HepG2 (cell line): Measurements from ENCODE around the gene TUBA8. TPM values are rescaled to one million over a fixed set of nuclear protein-coding genes. Genes with fewer than 3 reads are reported as not detected.

ENCODE experiments used
- ATAC-seq: fragments of 200-7000 bp; cut with Tn5 transposase; 3 replicates; pipeline ENCODE4 v1.9.1; 2020; ENCODE audit warnings: mild to moderate bottlenecking, moderate library complexity
- BruUV-seq: library from RNA; stranded (reverse); fragments of 400-500 nt; replicated peaks from 2 replicates; lab custom pipeline; 2021; lab: Mats Ljungman, UMichigan
- CTCF ChIA-PET: fragments of 300-600 bp; formaldehyde crosslinking; extraction: SDS; loops from one replicate; lab custom pipeline; 2021; ENCODE audit warnings: low total read pairs, inconsistent platforms, low intra/inter-chr PET ratio; lab: Yijun Ruan, JAX
- POLR2A ChIA-PET: fragments of 350-600 bp; sonication (Branson Sonifier 250); formaldehyde crosslinking; loops from one replicate; lab custom pipeline; 2020; ENCODE audit warnings: antibody characterized with exemption, inconsistent platforms; lab: Yijun Ruan, JAX
- DNase-seq: peaks from one replicate; pipeline ENCODE4 v3.0.0-alpha.2; 2015; ENCODE audit warnings: low spot score
- FAIRE-seq: peaks from 3 replicates; lab custom pipeline; 2011; peaks lifted over from hg19 to GRCh38; lab: Jason Lieb, UNC
- H2AFZ ChIP-seq: one replicate; pipeline ENCODE4 v1.6.1; 2011; ENCODE audit warnings: low read length, inconsistent platforms
- H3K27ac ChIP-seq: fragments of 300-600 bp; 3 replicates; pipeline ENCODE4 v1.8.0; 2011; ENCODE audit warnings: mixed run types, mild to moderate bottlenecking, mixed read lengths, low read length, inconsistent platforms; ENCODE audit not compliant: insufficient read depth; ENCODE audit errors: extremely low read length
- H3K27me3 ChIP-seq, 2 experiments: fragments of 200-600 bp in 1 of 2; 2 replicates in 1 of 2; 3 replicates in 1 of 2; pipeline versions ENCODE4 v1.6.0 to v1.8.0; 2011; ENCODE audit warnings: low read length in 2 of 2, mild to moderate bottlenecking in 2 of 2, moderate library complexity in 2 of 2, inconsistent platforms in 1 of 2; ENCODE audit not compliant: insufficient read depth in 2 of 2, control insufficient read depth in 1 of 2
- H3K36me3 ChIP-seq, 2 experiments: fragments of 200-600 bp in 1 of 2; replicated peaks in 1 of 2; 2 replicates in 1 of 2; 3 replicates in 1 of 2; pipeline versions ENCODE4 v1.5.1 to v1.8.0; 2011; ENCODE audit warnings: low read length in 2 of 2, inconsistent platforms in 1 of 2; ENCODE audit not compliant: insufficient read depth in 2 of 2, control insufficient read depth in 1 of 2
- H3K4me1 ChIP-seq: 2 replicates; pipeline ENCODE4 v1.5.1; 2012; ENCODE audit warnings: low read length, inconsistent platforms; ENCODE audit not compliant: insufficient read depth
- H3K4me2 ChIP-seq: 2 replicates; pipeline ENCODE4 v1.6.0; 2011; ENCODE audit warnings: low read depth, low read length, inconsistent platforms
- H3K4me3 ChIP-seq, 3 experiments: fragments of 200-600 bp in 1 of 3; sonication (generic), shearing (Covaris generic) in 1 of 3; replicated peaks in 1 of 3; 2 replicates each; pipeline ENCODE4 v1.5.1; 2011 to 2016; ENCODE audit warnings: low read length in 3 of 3, inconsistent platforms in 2 of 3, low read depth in 2 of 3, mild to moderate bottlenecking in 2 of 3, control low read depth in 1 of 3, mixed read lengths in 1 of 3; ENCODE audit not compliant: insufficient read depth in 1 of 3
- H3K79me2 ChIP-seq: one replicate; pipeline ENCODE4 v1.6.1; 2011; ENCODE audit warnings: low read length, inconsistent platforms; ENCODE audit not compliant: insufficient read depth
- H3K9ac ChIP-seq: 2 replicates; pipeline ENCODE4 v1.6.0; 2011; ENCODE audit warnings: mild to moderate bottlenecking, low read depth, low read length, inconsistent platforms; ENCODE audit not compliant: insufficient read depth
- H3K9me3 ChIP-seq: 2 replicates; pipeline ENCODE4 v1.5.1; 2012; ENCODE audit warnings: mild to moderate bottlenecking, low read length
- H4K20me1 ChIP-seq: 2 replicates; pipeline ENCODE4 v1.6.0; 2011; ENCODE audit warnings: inconsistent platforms, mild to moderate bottlenecking, low read length, moderate library complexity; ENCODE audit not compliant: insufficient read depth
- CBFB ChIP-seq: sonication (generic); formaldehyde crosslinking; IDR thresholded peaks from 2 replicates; pipeline ENCODE4 v1.4.0; 2020; ENCODE audit warnings: missing genetic modification reagents
- HNF4A ChIP-seq: sonication (generic); formaldehyde crosslinking; IDR thresholded peaks from 2 replicates; pipeline ENCODE4 v1.4.0; 2020; ENCODE audit warnings: missing genetic modification reagents
- SALL2 ChIP-seq: sonication (generic); formaldehyde crosslinking; IDR thresholded peaks from 2 replicates; pipeline ENCODE4 v1.8.1; 2023; ENCODE audit warnings: mild to moderate bottlenecking, missing genetic modification reagents, inconsistent platforms
- ZNF513 ChIP-seq: sonication (generic); formaldehyde crosslinking; conservative IDR thresholded peaks from 2 replicates; pipeline ENCODE4 v1.5.0; 2020; ENCODE audit warnings: missing genetic modification reagents
- WGBS: methylation state at CpG from one replicate; pipeline ENCODE4 v1.1.6; 2017; ENCODE audit warnings: low lambda C conversion rate; 5-methylcytosine and 5-hydroxymethylcytosine counted together
- in situ Hi-C: cut with HindIII; loops from 2 replicates; pipeline ENCODE4 v1.10.0; 2017; ENCODE audit warnings: low pct_unique_long_range_greater_than_20kb; ENCODE audit not compliant: extremely low pct_ligation_motif_present
- intact Hi-C: fragments of 100-400 bp; cut with micrococcal nuclease; formaldehyde crosslinking; loops from one replicate; pipeline ENCODE4 v1.10.0; 2022; ENCODE audit not compliant: unreplicated experiment
- polyA plus RNA-seq, 8 experiments: library from polyadenylated mRNA; depleted of rRNA in 3 of 8; stranded (reverse) in 7 of 8; unstranded in 1 of 8; fragments of >200 nt; fragmentation: Illumina TruSeq in 4 of 8; extraction: Trizol in 4 of 8; gene quantifications; 2 replicates each; pipeline versions ENCODE4 v1.2.1 to v1.2.3, GENCODE V29; 2011 to 2016; ENCODE audit warnings: low read depth in 4 of 8, missing spikeins in 1 of 8, mixed read lengths in 1 of 8; ENCODE audit not compliant: insufficient read depth in 1 of 8
- total RNA-seq, 5 experiments: library from RNA; depleted of rRNA; stranded (reverse); fragments of >200 nt; fragmentation: Illumina TruSeq; extraction: Trizol; gene quantifications; 2 replicates each; pipeline ENCODE4 v1.2.3, GENCODE V29; 2016; ENCODE audit warnings: low read depth in 1 of 5
- TF ChIP-seq, protein P1 (sequence below): sonication (generic); formaldehyde crosslinking; IDR thresholded peaks from 2 replicates; pipeline ENCODE4 v1.5.0; 2020; ENCODE audit warnings: mild to moderate bottlenecking, missing genetic modification reagents, borderline replicate concordance

Gene TUBA8
- total and polyA plus RNA-seq, 2 of the 13 experiments (the other 11 are each of a cell fraction or from before 2014, with no cell fraction given), result 0.35 to 0.69 TPM

DNA sequence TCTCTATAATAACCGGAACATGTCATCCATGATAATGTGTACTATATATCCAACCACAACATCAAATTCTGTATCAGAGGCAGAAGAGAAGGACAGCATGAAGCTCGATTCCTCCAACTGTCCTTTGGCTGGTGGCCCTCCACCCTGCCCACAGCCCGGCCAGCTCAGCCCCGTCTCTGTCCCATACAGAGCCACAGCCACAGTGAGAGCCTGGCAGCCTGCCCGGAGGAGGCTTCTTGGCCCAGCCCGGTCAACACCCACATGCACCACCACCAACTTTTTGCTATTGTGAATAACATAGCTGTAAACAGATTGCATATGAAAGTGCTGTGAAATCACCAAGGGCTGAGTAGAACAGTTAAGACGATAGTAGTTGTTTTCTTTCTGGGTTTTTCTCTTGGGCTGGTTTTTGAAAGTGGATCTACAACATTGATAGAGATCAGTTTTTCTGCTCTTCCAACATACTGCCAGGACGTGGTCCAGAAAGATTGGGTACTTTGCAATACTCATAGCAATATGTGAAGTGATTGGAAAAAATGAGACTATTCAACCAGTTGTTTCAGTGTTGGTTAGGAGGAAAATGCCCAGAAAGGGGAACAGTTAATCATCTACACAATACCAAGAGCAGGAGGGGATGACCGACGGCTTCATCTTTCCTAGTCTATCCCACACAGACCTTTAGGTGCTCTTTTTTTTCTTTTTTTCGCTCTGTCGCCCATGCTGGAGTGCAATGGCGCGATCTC is 6.9 kb upstream of the TUBA8 start:
- ATAC-seq (no peak), DNase-seq (no peak), FAIRE-seq (no peak)
- no peak overlapping the region for H3K9ac ChIP-seq
- H2AFZ ChIP-seq, result no peak overlapping the region
- no peaks in the 10 kb centered on the region; a peak in 1 of 5 replicates for H3K27me3 ChIP-seq
- in situ Hi-C loops (no loop called here), intact Hi-C loops (no loop called here)
- WGBS, result 91% methylated on average over 14 of the region's 14 CpGs
- no TSS peak for BruUV-seq
- H3K4me3 ChIP-seq, result no peak overlapping the region
- POLR2A ChIA-PET, result no interaction called here
- H3K4me2 ChIP-seq, result no peak overlapping the region
- no peak overlapping the region for H3K27ac ChIP-seq
- no peak for TF ChIP-seq CBFB
- no peak for TF ChIP-seq HNF4A (CRISPR knock-in tag)
- TF ChIP-seq, protein P1, sequence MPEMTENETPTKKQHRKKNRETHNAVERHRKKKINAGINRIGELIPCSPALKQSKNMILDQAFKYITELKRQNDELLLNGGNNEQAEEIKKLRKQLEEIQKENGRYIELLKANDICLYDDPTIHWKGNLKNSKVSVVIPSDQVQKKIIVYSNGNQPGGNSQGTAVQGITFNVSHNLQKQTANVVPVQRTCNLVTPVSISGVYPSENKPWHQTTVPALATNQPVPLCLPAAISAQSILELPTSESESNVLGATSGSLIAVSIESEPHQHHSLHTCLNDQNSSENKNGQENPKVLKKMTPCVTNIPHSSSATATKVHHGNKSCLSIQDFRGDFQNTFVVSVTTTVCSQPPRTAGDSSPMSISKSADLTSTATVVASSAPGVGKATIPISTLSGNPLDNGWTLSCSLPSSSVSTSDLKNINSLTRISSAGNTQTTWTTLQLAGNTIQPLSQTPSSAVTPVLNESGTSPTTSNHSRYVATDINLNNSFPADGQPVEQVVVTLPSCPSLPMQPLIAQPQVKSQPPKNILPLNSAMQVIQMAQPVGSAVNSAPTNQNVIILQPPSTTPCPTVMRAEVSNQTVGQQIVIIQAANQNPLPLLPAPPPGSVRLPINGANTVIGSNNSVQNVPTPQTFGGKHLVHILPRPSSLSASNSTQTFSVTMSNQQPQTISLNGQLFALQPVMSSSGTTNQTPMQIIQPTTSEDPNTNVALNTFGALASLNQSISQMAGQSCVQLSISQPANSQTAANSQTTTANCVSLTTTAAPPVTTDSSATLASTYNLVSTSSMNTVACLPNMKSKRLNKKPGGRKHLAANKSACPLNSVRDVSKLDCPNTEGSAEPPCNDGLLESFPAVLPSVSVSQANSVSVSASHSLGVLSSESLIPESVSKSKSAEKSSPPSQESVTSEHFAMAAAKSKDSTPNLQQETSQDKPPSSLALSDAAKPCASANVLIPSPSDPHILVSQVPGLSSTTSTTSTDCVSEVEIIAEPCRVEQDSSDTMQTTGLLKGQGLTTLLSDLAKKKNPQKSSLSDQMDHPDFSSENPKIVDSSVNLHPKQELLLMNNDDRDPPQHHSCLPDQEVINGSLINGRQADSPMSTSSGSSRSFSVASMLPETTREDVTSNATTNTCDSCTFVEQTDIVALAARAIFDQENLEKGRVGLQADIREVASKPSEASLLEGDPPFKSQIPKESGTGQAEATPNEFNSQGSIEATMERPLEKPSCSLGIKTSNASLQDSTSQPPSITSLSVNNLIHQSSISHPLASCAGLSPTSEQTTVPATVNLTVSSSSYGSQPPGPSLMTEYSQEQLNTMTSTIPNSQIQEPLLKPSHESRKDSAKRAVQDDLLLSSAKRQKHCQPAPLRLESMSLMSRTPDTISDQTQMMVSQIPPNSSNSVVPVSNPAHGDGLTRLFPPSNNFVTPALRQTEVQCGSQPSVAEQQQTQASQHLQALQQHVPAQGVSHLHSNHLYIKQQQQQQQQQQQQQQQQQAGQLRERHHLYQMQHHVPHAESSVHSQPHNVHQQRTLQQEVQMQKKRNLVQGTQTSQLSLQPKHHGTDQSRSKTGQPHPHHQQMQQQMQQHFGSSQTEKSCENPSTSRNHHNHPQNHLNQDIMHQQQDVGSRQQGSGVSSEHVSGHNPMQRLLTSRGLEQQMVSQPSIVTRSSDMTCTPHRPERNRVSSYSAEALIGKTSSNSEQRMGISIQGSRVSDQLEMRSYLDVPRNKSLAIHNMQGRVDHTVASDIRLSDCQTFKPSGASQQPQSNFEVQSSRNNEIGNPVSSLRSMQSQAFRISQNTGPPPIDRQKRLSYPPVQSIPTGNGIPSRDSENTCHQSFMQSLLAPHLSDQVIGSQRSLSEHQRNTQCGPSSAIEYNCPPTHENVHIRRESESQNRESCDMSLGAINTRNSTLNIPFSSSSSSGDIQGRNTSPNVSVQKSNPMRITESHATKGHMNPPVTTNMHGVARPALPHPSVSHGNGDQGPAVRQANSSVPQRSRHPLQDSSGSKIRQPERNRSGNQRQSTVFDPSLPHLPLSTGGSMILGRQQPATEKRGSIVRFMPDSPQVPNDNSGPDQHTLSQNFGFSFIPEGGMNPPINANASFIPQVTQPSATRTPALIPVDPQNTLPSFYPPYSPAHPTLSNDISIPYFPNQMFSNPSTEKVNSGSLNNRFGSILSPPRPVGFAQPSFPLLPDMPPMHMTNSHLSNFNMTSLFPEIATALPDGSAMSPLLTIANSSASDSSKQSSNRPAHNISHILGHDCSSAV (CRISPR knock-in tag), result no peak
- no peak for TF ChIP-seq ZNF513
- TF ChIP-seq SALL2, result no peak
- H3K4me1 ChIP-seq, result no peaks in the 10 kb centered on the region
- CTCF ChIA-PET, result no interaction called here
- H3K9me3 ChIP-seq, result no peaks in the 10 kb centered on the region
- no peaks in the 10 kb centered on the region for H4K20me1 ChIP-seq
- H3K36me3 ChIP-seq, result no peaks in the 10 kb centered on the region
- no peaks in the 10 kb centered on the region for H3K79me2 ChIP-seq
